Astrocyte (in vitro differentiated cells and primary cell): ENCODE measurements around the gene SLC45A2. TPM values are rescaled to one million over a fixed set of nuclear protein-coding genes. Genes with fewer than 3 reads are reported as not detected.

Experiments used
- DNase-seq: peaks from one replicate; pipeline ENCODE4 v3.0.0-alpha.2; 2010; ENCODE audit warnings: low read depth
- FAIRE-seq: peaks from 2 replicates; lab custom pipeline; 2011; peaks lifted over from hg19 to GRCh38; lab: Jason Lieb, UNC
- H2AFZ ChIP-seq: 2 replicates; pipeline ENCODE4 v1.6.0; 2012; ENCODE audit warnings: low read depth, low read length, inconsistent platforms
- H3K27ac ChIP-seq: 2 replicates; pipeline ENCODE4 v1.5.1; 2011; ENCODE audit warnings: low read depth, low read length, inconsistent platforms
- H3K27me3 ChIP-seq: 2 replicates; pipeline ENCODE4 v1.6.0; 2011; ENCODE audit warnings: low read length, inconsistent platforms; ENCODE audit not compliant: insufficient read depth
- H3K36me3 ChIP-seq: 2 replicates; pipeline ENCODE4 v1.5.1; 2011; ENCODE audit warnings: low read length, inconsistent platforms; ENCODE audit not compliant: insufficient read depth
- H3K4me1 ChIP-seq: 2 replicates; pipeline ENCODE4 v1.5.1; 2011; ENCODE audit warnings: low read length, inconsistent platforms; ENCODE audit not compliant: insufficient read depth
- H3K4me2 ChIP-seq: 2 replicates; pipeline ENCODE4 v1.6.0; 2012; ENCODE audit warnings: low read length, inconsistent platforms
- H3K4me3 ChIP-seq: 2 replicates; pipeline ENCODE4 v1.5.1; 2011; ENCODE audit warnings: low read depth, mild to moderate bottlenecking, low read length, inconsistent platforms; ENCODE audit not compliant: insufficient read depth
- H3K79me2 ChIP-seq: 2 replicates; pipeline ENCODE4 v1.6.0; 2012; ENCODE audit warnings: mild to moderate bottlenecking, low read length, inconsistent platforms; ENCODE audit not compliant: insufficient read depth
- H3K9ac ChIP-seq: 2 replicates; pipeline ENCODE4 v1.6.0; 2012; ENCODE audit warnings: mild to moderate bottlenecking, low read length, inconsistent platforms
- H3K9me3 ChIP-seq: 2 replicates; pipeline ENCODE4 v1.5.1; 2012; ENCODE audit warnings: low read depth, mild to moderate bottlenecking, low read length, inconsistent platforms; ENCODE audit not compliant: insufficient read depth
- H4K20me1 ChIP-seq: 2 replicates; pipeline ENCODE4 v1.6.0; 2012; ENCODE audit warnings: low read length, inconsistent platforms; ENCODE audit not compliant: insufficient read depth
- H3K27ac Mint-ChIP-seq: one replicate; pipeline ENCODE4 v1.8.0; 2021; ENCODE audit warnings: mild to moderate bottlenecking, mixed read lengths; ENCODE audit not compliant: unreplicated experiment
- H3K27me3 Mint-ChIP-seq: one replicate; pipeline ENCODE4 v1.8.0; 2021; ENCODE audit warnings: low read depth, mixed read lengths; ENCODE audit not compliant: unreplicated experiment
- H3K36me3 Mint-ChIP-seq: one replicate; pipeline ENCODE4 v1.8.0; 2021; ENCODE audit warnings: low read depth, mixed read lengths; ENCODE audit not compliant: unreplicated experiment
- H3K4me1 Mint-ChIP-seq: one replicate; pipeline ENCODE4 v1.8.0; 2021; ENCODE audit warnings: low read depth, mixed read lengths; ENCODE audit not compliant: unreplicated experiment
- H3K4me3 Mint-ChIP-seq: one replicate; pipeline ENCODE4 v1.8.0; 2021; ENCODE audit warnings: mild to moderate bottlenecking, moderate library complexity, mixed read lengths; ENCODE audit not compliant: unreplicated experiment
- H3K9me3 Mint-ChIP-seq: one replicate; pipeline ENCODE4 v1.8.0; 2021; ENCODE audit warnings: mild to moderate bottlenecking, mixed read lengths; ENCODE audit not compliant: unreplicated experiment
- EZH2 ChIP-seq: IDR thresholded peaks from 2 replicates; pipeline ENCODE4 v1.6.1; 2012; ENCODE audit warnings: mild to moderate bottlenecking, low read length, inconsistent platforms; ENCODE audit not compliant: insufficient read depth
- total RNA-seq: library from RNA; stranded (reverse); gene quantifications from 2 replicates; pipeline ENCODE4 v1.2.1, GENCODE V29; 2021
- TF ChIP-seq, protein P1 (sequence below): IDR thresholded peaks from 2 replicates; pipeline ENCODE4 v1.5.1; 2011; ENCODE audit warnings: low read depth, mild to moderate bottlenecking, inconsistent platforms, low read length, moderate library complexity; ENCODE audit not compliant: insufficient read depth

The SLC45A2 gene
- total RNA-seq, 1 donor from 2014 or later: 0.98 TPM

DNA sequence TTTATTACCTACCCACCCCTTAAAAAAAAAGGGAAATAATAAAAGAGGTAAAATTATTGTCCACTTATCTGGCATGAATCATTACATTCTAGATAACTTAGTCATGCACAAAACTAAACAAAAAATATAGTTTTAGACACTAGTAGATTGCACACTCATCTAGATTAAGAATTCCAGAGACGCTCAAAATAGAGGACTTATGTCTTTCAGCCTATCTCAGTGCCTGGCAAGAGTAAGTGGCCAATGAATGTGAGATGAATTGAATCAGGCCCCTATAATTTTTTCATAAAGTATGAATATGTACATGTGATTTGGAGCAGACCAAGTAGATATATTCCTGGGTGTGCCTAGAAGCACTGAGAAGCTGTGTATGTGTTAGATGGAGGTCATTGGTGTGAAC lies 50.3 kb downstream of the SLC45A2 start:
- H3K4me2 ChIP-seq: peak overlapping the region; percentile 4
- H3K9me3 ChIP-seq: no peaks in the 10 kb centered on the region
- peak; percentile 40 for DNase-seq
- H3K36me3 ChIP-seq: no peaks in the 10 kb centered on the region
- Mint-ChIP-seq H3K9me3 (no peaks in the 10 kb centered on the region), H3K4me1 (peaks cover 15% of the 10 kb centered on the region), H3K27me3 (peaks cover 15% of the 10 kb centered on the region), H3K27ac (no peak overlapping the region), H3K4me3 (no peak overlapping the region), H3K36me3 (no peaks in the 10 kb centered on the region)
- H3K27me3 ChIP-seq: peaks cover 24% of the 10 kb centered on the region
- FAIRE-seq: no peak
- no peaks in the 10 kb centered on the region for H3K79me2 ChIP-seq
- no peak overlapping the region for H3K9ac ChIP-seq
- H4K20me1 ChIP-seq: no peaks in the 10 kb centered on the region
- peaks cover 21% of the 10 kb centered on the region for H3K4me1 ChIP-seq
- no peak overlapping the region for H3K4me3 ChIP-seq
- no peak overlapping the region for H2AFZ ChIP-seq
- H3K27ac ChIP-seq: peak overlapping the region; percentile 21
- TF ChIP-seq, protein P1, sequence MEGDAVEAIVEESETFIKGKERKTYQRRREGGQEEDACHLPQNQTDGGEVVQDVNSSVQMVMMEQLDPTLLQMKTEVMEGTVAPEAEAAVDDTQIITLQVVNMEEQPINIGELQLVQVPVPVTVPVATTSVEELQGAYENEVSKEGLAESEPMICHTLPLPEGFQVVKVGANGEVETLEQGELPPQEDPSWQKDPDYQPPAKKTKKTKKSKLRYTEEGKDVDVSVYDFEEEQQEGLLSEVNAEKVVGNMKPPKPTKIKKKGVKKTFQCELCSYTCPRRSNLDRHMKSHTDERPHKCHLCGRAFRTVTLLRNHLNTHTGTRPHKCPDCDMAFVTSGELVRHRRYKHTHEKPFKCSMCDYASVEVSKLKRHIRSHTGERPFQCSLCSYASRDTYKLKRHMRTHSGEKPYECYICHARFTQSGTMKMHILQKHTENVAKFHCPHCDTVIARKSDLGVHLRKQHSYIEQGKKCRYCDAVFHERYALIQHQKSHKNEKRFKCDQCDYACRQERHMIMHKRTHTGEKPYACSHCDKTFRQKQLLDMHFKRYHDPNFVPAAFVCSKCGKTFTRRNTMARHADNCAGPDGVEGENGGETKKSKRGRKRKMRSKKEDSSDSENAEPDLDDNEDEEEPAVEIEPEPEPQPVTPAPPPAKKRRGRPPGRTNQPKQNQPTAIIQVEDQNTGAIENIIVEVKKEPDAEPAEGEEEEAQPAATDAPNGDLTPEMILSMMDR: no peak
- TF ChIP-seq EZH2: no peak

DNA sequence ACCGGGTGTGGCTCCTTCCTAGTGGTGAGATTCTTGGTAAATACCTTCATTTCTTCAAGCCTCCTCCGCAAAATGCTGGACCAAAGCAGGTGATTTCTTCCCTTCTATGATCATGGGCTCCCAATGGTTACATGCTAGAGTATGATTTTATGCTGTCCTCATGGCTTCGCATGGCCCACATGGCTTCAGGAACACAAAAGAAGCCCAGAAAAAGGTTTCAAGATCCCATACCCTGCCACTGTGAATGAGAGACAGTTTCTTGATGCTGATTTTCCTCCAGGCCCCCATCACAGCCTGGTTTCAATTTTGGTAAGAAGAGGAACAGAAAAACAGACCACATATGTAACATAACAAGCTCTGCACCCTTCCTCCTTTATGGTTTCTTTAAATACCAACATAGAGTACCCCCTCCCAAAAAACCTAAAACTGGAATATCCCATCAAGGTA lies 50.7 kb downstream of the SLC45A2 start:
- H3K36me3 ChIP-seq: no peaks in the 10 kb centered on the region
- Mint-ChIP-seq H3K9me3 (no peaks in the 10 kb centered on the region), H3K27me3 (peaks cover 15% of the 10 kb centered on the region), H3K4me1 (peaks cover 15% of the 10 kb centered on the region), H3K36me3 (no peaks in the 10 kb centered on the region), H3K4me3 (no peak overlapping the region), H3K27ac (no peak overlapping the region)
- H3K4me3 ChIP-seq: no peak overlapping the region
- H4K20me1 ChIP-seq: no peaks in the 10 kb centered on the region
- no peak for FAIRE-seq
- H3K9me3 ChIP-seq: no peaks in the 10 kb centered on the region
- peaks cover 21% of the 10 kb centered on the region for H3K27me3 ChIP-seq
- no peak overlapping the region for H3K9ac ChIP-seq
- H3K4me1 ChIP-seq: peaks cover 21% of the 10 kb centered on the region
- TF ChIP-seq EZH2: no peak
- TF ChIP-seq, protein P1: no peak
- DNase-seq: no peak
- no peak overlapping the region for H3K4me2 ChIP-seq
- no peak overlapping the region for H3K27ac ChIP-seq
- H2AFZ ChIP-seq: no peak overlapping the region
- H3K79me2 ChIP-seq: no peaks in the 10 kb centered on the region

DNA sequence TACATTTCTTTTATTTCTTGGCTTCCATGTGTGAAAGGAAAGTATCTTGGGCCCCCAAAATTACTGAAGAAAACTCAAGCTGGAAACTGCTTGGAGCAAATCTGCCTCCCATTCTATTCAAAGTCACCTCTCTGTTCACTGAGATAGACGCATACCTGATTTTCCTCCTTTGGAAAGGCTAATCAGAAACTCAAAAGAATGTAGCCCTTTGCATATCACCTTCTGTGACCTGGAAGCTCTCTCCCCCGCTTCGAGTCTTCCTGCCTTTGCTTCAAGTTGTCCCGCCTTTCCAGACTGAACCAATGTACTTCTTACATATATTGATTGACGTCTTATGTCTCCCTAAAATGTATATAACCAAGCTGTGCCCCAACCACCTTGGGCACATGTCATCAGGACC lies 53.4 kb downstream of the SLC45A2 start:
- Mint-ChIP-seq H3K27me3 (peaks cover 4% of the 10 kb centered on the region), H3K36me3 (no peaks in the 10 kb centered on the region), H3K4me1 (peaks cover 15% of the 10 kb centered on the region), H3K9me3 (no peaks in the 10 kb centered on the region), H3K27ac (no peak overlapping the region), H3K4me3 (no peak overlapping the region)
- Histone ChIP-seq H3K4me2 (no peak overlapping the region), H3K27me3 (no peaks in the 10 kb centered on the region), H3K79me2 (no peaks in the 10 kb centered on the region), H3K27ac (no peak overlapping the region), H4K20me1 (no peaks in the 10 kb centered on the region), H3K9me3 (no peaks in the 10 kb centered on the region), H2AFZ (no peak overlapping the region), H3K4me1 (peaks cover 11% of the 10 kb centered on the region), H3K9ac (no peak overlapping the region), H3K36me3 (no peaks in the 10 kb centered on the region), H3K4me3 (no peak overlapping the region)
- FAIRE-seq: no peak
- TF ChIP-seq EZH2: no peak
- DNase-seq: no peak
